PC-3 (cell line): ENCODE measurements around the gene ANKS1A. TPM values are rescaled to one million over a fixed set of nuclear protein-coding genes. Genes with fewer than 3 reads are reported as not detected.

Experiments used
- ATAC-seq: fragments of 200-7000 bp; cut with Tn5 transposase; 2 replicates; pipeline ENCODE4 v1.9.1; 2020; ENCODE audit warnings: mild to moderate bottlenecking, moderate library complexity
- BruUV-seq: library from RNA; stranded (reverse); fragments of 400-500 nt; replicated peaks from 2 replicates; lab custom pipeline; 2021; lab: Mats Ljungman, UMichigan
- CTCF ChIA-PET: fragments of 300-600 bp; sonication (Branson Sonifier 250); formaldehyde crosslinking; loops from one replicate; lab custom pipeline; 2022; ENCODE audit warnings: antibody characterized with exemption; lab: Charles Lee
- POLR2A ChIA-PET: fragments of 300-600 bp; sonication (Branson Sonifier 250); formaldehyde crosslinking; loops from one replicate; lab custom pipeline; 2022; ENCODE audit warnings: antibody characterized with exemption; ENCODE audit not compliant: unreplicated experiment; lab: Charles Lee
- DNase-seq: peaks from one replicate; pipeline ENCODE4 v3.0.0-alpha.2; 2015
- H2AFZ ChIP-seq: fragments of 300-600 bp; sonication (generic); 2 replicates; pipeline ENCODE4 v1.6.0; 2016; ENCODE audit warnings: antibody characterized with exemption, low read length
- H3F3A ChIP-seq: fragments of 300-600 bp; sonication (generic); one replicate; pipeline ENCODE4 v1.6.0; 2017; ENCODE audit warnings: antibody characterized with exemption, low read length, control low read depth, mild to moderate bottlenecking; ENCODE audit not compliant: unreplicated experiment
- H3K27ac ChIP-seq: fragments of 300-600 bp; sonication (generic); 2 replicates; pipeline ENCODE4 v1.5.1; 2016; ENCODE audit warnings: mild to moderate bottlenecking, low read length
- H3K27me3 ChIP-seq: fragments of 300-600 bp; sonication (generic); 2 replicates; pipeline ENCODE4 v1.6.1; 2016; ENCODE audit warnings: low read length, mixed read lengths
- H3K36me3 ChIP-seq: fragments of 300-600 bp; sonication (generic); 2 replicates; pipeline ENCODE4 v1.6.1; 2016; ENCODE audit warnings: low read depth, mixed run types, low read length, mixed read lengths
- H3K4me1 ChIP-seq: fragments of 300-600 bp; sonication (generic); 2 replicates; pipeline ENCODE4 v1.5.1; 2016; ENCODE audit warnings: low read length; ENCODE audit not compliant: insufficient read depth
- H3K4me2 ChIP-seq: fragments of 300-600 bp; sonication (generic); 2 replicates; pipeline ENCODE4 v1.6.0; 2016; ENCODE audit warnings: low read length
- H3K4me3 ChIP-seq: fragments of 300-600 bp; sonication (generic); 2 replicates; pipeline ENCODE4 v1.5.1; 2016; ENCODE audit warnings: mild to moderate bottlenecking, low read length, mixed read lengths
- H3K79me2 ChIP-seq: fragments of 300-600 bp; sonication (generic); 2 replicates; pipeline ENCODE4 v1.6.1; 2017; ENCODE audit warnings: low read length, mixed read lengths
- H3K9ac ChIP-seq: fragments of 300-600 bp; sonication (generic); 2 replicates; pipeline ENCODE4 v1.6.0; 2016; ENCODE audit warnings: mild to moderate bottlenecking, low read length
- H3K9me2 ChIP-seq: fragments of 300-600 bp; sonication (generic); replicated peaks from 2 replicates; pipeline ENCODE4 v1.6.1; 2016; ENCODE audit warnings: mixed run types, low read length, mixed read lengths
- H3K9me3 ChIP-seq: fragments of 300-600 bp; sonication (generic); 2 replicates; pipeline ENCODE4 v1.6.1; 2016; ENCODE audit warnings: low read length, mixed read lengths
- H4K20me1 ChIP-seq: fragments of 300-600 bp; sonication (generic); 2 replicates; pipeline ENCODE4 v1.6.1; 2016; ENCODE audit warnings: low read length, mixed read lengths
- CTCF ChIP-seq: fragments of 300-600 bp; sonication (generic); conservative IDR thresholded peaks from 2 replicates; pipeline ENCODE4 v1.5.1; 2017; ENCODE audit warnings: antibody characterized with exemption, low read depth, mild to moderate bottlenecking, low read length
- EZH2 ChIP-seq: fragments of 300-600 bp; sonication (generic); IDR thresholded peaks from one replicate; pipeline ENCODE4 v1.6.1; 2017; ENCODE audit warnings: antibody characterized with exemption, mild to moderate bottlenecking, low read length; ENCODE audit not compliant: unreplicated experiment
- EZH2phosphoT487 ChIP-seq: fragments of 300-600 bp; sonication (generic); IDR thresholded peaks from 2 replicates; pipeline ENCODE4 v1.6.1; 2018; ENCODE audit warnings: mild to moderate bottlenecking, antibody characterized with exemption, low read length, borderline replicate concordance
- intact Hi-C: fragments of 100-400 bp; cut with micrococcal nuclease; formaldehyde crosslinking; loops from 2 replicates; pipeline ENCODE4 v1.9.0; 2023
- total RNA-seq: library from RNA; depleted of rRNA; stranded (reverse); fragments of >200 nt; gene quantifications from 2 replicates; pipeline ENCODE4 v1.2.3, GENCODE V29; 2014

ANKS1A gene
- total RNA-seq, 1 experiment from 2014 or later, result 18.8 TPM

DNA sequence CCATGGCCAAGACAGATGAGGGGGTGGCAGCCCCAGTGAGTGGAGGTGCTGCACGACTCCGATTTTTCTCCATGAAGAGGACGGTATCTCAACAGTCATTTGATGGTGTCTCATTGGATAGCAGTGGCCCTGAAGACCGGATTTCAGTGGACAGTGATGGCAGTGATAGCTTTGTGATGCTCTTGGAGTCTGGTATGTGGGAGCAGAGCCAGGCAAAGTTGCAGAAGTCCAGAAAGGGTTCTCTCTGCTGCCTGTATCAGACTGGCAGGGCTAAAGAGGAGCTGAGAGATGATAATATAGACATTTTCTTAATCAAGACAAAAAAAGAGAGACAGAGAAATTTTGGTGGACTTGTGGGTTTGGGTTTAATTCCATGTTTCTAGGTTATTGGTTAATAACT, 25.0 kb upstream of the ANKS1A start:
- no peak overlapping the region for H2AFZ ChIP-seq
- H3K9me2 ChIP-seq, result no peaks in the 10 kb centered on the region
- no peak for TF ChIP-seq CTCF
- TF ChIP-seq EZH2phosphoT487, result no peak
- TF ChIP-seq EZH2, result no peak
- no peaks in the 10 kb centered on the region for H3F3A ChIP-seq
- POLR2A ChIA-PET, result no interaction called here
- ATAC-seq (no peak), DNase-seq (no peak)
- no peak overlapping the region for H3K4me3 ChIP-seq
- H3K9me3 ChIP-seq, result no peaks in the 10 kb centered on the region
- no peak overlapping the region for H3K4me2 ChIP-seq
- intact Hi-C loops, result no loop called here
- no peaks in the 10 kb centered on the region for H4K20me1 ChIP-seq
- H3K9ac ChIP-seq, result no peak overlapping the region
- peaks cover 18% of the 10 kb centered on the region for H3K36me3 ChIP-seq
- H3K27ac ChIP-seq, result no peak overlapping the region
- H3K4me1 ChIP-seq, result no peaks in the 10 kb centered on the region
- no TSS peak for BruUV-seq
- H3K27me3 ChIP-seq, result no peaks in the 10 kb centered on the region
- CTCF ChIA-PET, result no interaction called here
- H3K79me2 ChIP-seq, result no peaks in the 10 kb centered on the region

- no peaks in the 10 kb centered on the region for H3K27me3 ChIP-seq
- TF ChIP-seq CTCF (no peak), EZH2 (no peak), EZH2phosphoT487 (no peak)
- H3F3A ChIP-seq, result no peaks in the 10 kb centered on the region
- no peak overlapping the region for H2AFZ ChIP-seq
- H4K20me1 ChIP-seq, result no peaks in the 10 kb centered on the region
- H3K4me3 ChIP-seq, result no peak overlapping the region
- no peaks in the 10 kb centered on the region for H3K79me2 ChIP-seq
- no TSS peak for BruUV-seq
- H3K9me3 ChIP-seq, result no peaks in the 10 kb centered on the region
- CTCF ChIA-PET, result no interaction called here
- no peak overlapping the region for H3K4me2 ChIP-seq
- intact Hi-C loops, result no loop called here
- no peak for DNase-seq
- no peaks in the 10 kb centered on the region for H3K9me2 ChIP-seq
- H3K36me3 ChIP-seq, result peaks cover 18% of the 10 kb centered on the region
- no peaks in the 10 kb centered on the region for H3K4me1 ChIP-seq
- no peak for ATAC-seq
- no peak overlapping the region for H3K9ac ChIP-seq
- no peak overlapping the region for H3K27ac ChIP-seq
- POLR2A ChIA-PET, result no interaction called here
Measured at GRCh38 chr6:34865107-34865506, 23.9 kb upstream of the ANKS1A start.

DNA sequence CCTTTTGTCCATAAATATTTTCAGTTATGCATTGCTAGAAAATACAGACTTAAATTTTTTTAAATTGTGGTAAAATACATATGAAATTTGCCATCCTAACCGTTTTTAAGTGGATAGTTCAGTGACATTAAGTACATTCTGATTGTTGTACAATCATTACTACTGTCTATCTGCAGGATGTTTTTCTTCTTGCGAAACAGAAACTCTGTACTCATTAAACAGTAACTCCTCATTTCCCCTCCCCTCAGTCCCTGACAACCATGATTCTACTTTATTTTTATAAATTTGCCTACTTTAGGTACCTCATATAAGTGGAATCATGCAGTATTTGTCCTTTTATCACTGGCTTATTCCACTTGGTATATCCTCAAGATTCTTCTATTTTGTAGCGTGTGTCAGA, 22.5 kb upstream of the ANKS1A start:
- DNase-seq (no peak), ATAC-seq (no peak)
- H3K4me1 ChIP-seq, result no peaks in the 10 kb centered on the region
- intact Hi-C loops, result no loop called here
- POLR2A ChIA-PET, result no interaction called here
- H3K36me3 ChIP-seq, result peaks cover 21% of the 10 kb centered on the region
- CTCF ChIA-PET, result no interaction called here
- no peak overlapping the region for H2AFZ ChIP-seq
- H3K4me2 ChIP-seq, result no peak overlapping the region
- no peak overlapping the region for H3K9ac ChIP-seq
- no peak overlapping the region for H3K27ac ChIP-seq
- no peaks in the 10 kb centered on the region for H3K27me3 ChIP-seq
- no peaks in the 10 kb centered on the region for H3K9me2 ChIP-seq
- no peak for TF ChIP-seq CTCF
- no peak for TF ChIP-seq EZH2phosphoT487
- no peak for TF ChIP-seq EZH2
- BruUV-seq, result no TSS peak
- H3K79me2 ChIP-seq, result no peaks in the 10 kb centered on the region
- H3K9me3 ChIP-seq, result no peaks in the 10 kb centered on the region
- H3K4me3 ChIP-seq, result no peak overlapping the region
- H3F3A ChIP-seq, result no peaks in the 10 kb centered on the region
- no peaks in the 10 kb centered on the region for H4K20me1 ChIP-seq
